Testis (tissue), 2 donors: ENCODE measurements around the gene SLF2.

Experiments
- POLR2A ChIP-seq: fragments of 450-650 bp; IDR thresholded peaks from one replicate; pipeline ENCODE4 v1.6.1; 2017; ENCODE audit warnings: antibody characterized with exemption, mild to moderate bottlenecking, moderate library complexity
- TF ChIP-seq, protein P1 (sequence below), 3 experiments: fragments of 450-650 bp in 2 of 3; fragments of 200-600 bp in 1 of 3; sonication (generic) in 1 of 3; IDR thresholded peaks; one replicate each; pipeline ENCODE4 v1.5.1; 2016 to 2019; ENCODE audit warnings: antibody characterized with exemption in 3 of 3, mild to moderate bottlenecking in 2 of 3, moderate library complexity in 1 of 3

DNA sequence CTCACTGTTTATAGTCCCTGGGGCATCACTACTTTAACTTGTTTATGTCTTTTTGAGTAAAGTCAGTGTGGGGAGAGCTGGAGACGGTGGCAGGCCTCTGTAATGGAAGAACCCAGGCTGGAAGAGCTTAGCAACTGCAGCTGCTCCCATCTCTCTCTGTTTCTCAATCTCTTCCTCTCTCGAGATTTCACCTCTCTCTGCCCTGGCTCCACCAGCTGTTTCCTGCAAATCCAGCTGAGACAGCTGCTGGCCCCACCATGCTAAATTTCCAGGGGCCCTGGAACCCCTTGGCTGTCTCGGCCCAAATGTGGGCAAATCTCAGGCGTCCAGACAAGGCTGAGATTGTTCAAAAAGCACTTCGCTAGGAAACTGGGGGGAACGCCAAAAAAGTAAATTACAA, 25.8 kb upstream of the SLF2 start:
- no peak for TF ChIP-seq POLR2A
- TF ChIP-seq, protein P1, sequence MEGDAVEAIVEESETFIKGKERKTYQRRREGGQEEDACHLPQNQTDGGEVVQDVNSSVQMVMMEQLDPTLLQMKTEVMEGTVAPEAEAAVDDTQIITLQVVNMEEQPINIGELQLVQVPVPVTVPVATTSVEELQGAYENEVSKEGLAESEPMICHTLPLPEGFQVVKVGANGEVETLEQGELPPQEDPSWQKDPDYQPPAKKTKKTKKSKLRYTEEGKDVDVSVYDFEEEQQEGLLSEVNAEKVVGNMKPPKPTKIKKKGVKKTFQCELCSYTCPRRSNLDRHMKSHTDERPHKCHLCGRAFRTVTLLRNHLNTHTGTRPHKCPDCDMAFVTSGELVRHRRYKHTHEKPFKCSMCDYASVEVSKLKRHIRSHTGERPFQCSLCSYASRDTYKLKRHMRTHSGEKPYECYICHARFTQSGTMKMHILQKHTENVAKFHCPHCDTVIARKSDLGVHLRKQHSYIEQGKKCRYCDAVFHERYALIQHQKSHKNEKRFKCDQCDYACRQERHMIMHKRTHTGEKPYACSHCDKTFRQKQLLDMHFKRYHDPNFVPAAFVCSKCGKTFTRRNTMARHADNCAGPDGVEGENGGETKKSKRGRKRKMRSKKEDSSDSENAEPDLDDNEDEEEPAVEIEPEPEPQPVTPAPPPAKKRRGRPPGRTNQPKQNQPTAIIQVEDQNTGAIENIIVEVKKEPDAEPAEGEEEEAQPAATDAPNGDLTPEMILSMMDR (IDR thresholded peaks at IDR 0.05): no peak
